ENCODE data around the gene PIGR.

The PIGR gene

GRCh38 chr1:206890125-206891060, 55.9 kb downstream of the PIGR start:
- no peak for DNase-seq (ENCODE audit: low read depth in 2 of 2)

GRCh38 chr1:206887701-206888100, 58.6 kb downstream of the PIGR start:
- no peak for DNase-seq (ENCODE audit: low read depth in 2 of 2)

- DNase-seq (ENCODE audit: low read depth in 2 of 2): no peak
Observed at GRCh38 chr1:206886831-206887230, 59.4 kb downstream of the PIGR start.

- DNase-seq (ENCODE audit: low read depth in 2 of 2): no peak
Observed at GRCh38 chr1:206885341-206886060, 60.8 kb downstream of the PIGR start.

- no peak for DNase-seq (ENCODE audit: low read depth in 2 of 2)
Observed at GRCh38 chr1:206883876-206884275, 62.4 kb downstream of the PIGR start.

GRCh38 chr1:206883160-206883559, 63.1 kb downstream of the PIGR start:
- no peak for DNase-seq (ENCODE audit: low read depth in 2 of 2)

GRCh38 chr1:206882555-206882954, 63.7 kb downstream of the PIGR start:
- DNase-seq (ENCODE audit: low read depth in 2 of 2): no peak

- no peak for DNase-seq (ENCODE audit: low read depth in 2 of 2)
Observed at GRCh38 chr1:206880314-206880713, 66.0 kb downstream of the PIGR start.
